CD4-positive, alpha-beta T cell (primary cell): ENCODE measurements around the gene ASB3. TPM values are rescaled to one million over a fixed set of nuclear protein-coding genes. Genes with fewer than 3 reads are reported as not detected.

Experiments
- ATAC-seq: fragments of 200-7000 bp; cut with Tn5 transposase; one replicate; pipeline ENCODE4 v1.10.0; 2022; ENCODE audit warnings: mild to moderate bottlenecking; ENCODE audit not compliant: poor library complexity
- CTCF ChIA-PET: fragments of 350-600 bp; sonication (Branson Sonifier 250); formaldehyde crosslinking; loops from one replicate; lab custom pipeline; 2021; ENCODE audit warnings: antibody characterized with exemption, inconsistent platforms; lab: Charles Lee
- POLR2A ChIA-PET: fragments of 350-600 bp; sonication (Branson Sonifier 250); formaldehyde crosslinking; loops from one replicate; lab custom pipeline; 2021; ENCODE audit warnings: antibody characterized with exemption, inconsistent platforms; lab: Charles Lee
- DNase-seq, 14 experiments: peaks; one replicate each; pipeline ENCODE4 v3.0.0-alpha.2; 2013 to 2020; ENCODE audit warnings: mixed read lengths in 2 of 14
- H3K27ac ChIP-seq, 2 donors: one replicate each; pipeline versions ENCODE4 v1.5.1 to v1.7.0; 2013; ENCODE audit warnings: low read length in 2 of 2, low read depth in 1 of 2, mild to moderate bottlenecking in 1 of 2
- H3K27me3 ChIP-seq, 2 experiments: 1 replicate in 1 of 2; 2 replicates in 1 of 2; pipeline versions ENCODE4 v1.6.1 to v1.7.0; 2013; ENCODE audit warnings: low read length in 2 of 2, control low read depth in 1 of 2, mild to moderate bottlenecking in 1 of 2, moderate library complexity in 1 of 2; ENCODE audit not compliant: insufficient read depth in 2 of 2, control insufficient read depth in 1 of 2
- H3K36me3 ChIP-seq: one replicate; pipeline ENCODE4 v1.6.1; 2013; ENCODE audit warnings: low read length, control low read depth; ENCODE audit not compliant: insufficient read depth
- H3K4me1 ChIP-seq: one replicate; pipeline ENCODE4 v1.6.1; 2013; ENCODE audit warnings: low read length, control low read depth; ENCODE audit not compliant: insufficient read depth
- H3K4me3 ChIP-seq: one replicate; pipeline ENCODE4 v1.5.1; 2013; ENCODE audit warnings: mild to moderate bottlenecking, low read length, moderate library complexity
- H3K9me3 ChIP-seq, 2 experiments: 1 replicate in 1 of 2; 2 replicates in 1 of 2; pipeline versions ENCODE4 v1.6.1 to v1.7.0; 2013; ENCODE audit warnings: low read length in 2 of 2, mild to moderate bottlenecking in 2 of 2, control low read depth in 1 of 2, moderate library complexity in 1 of 2; ENCODE audit not compliant: control insufficient read depth in 1 of 2, insufficient read depth in 1 of 2
- H3K27ac Mint-ChIP-seq: one replicate; pipeline ENCODE4 v1.8.0; 2020; ENCODE audit warnings: mixed read lengths
- H3K27me3 Mint-ChIP-seq: one replicate; pipeline ENCODE4 v1.8.0; 2021; ENCODE audit warnings: mixed read lengths
- H3K36me3 Mint-ChIP-seq: one replicate; pipeline ENCODE4 v1.8.0; 2021; ENCODE audit warnings: low read depth, mixed read lengths
- H3K4me1 Mint-ChIP-seq: one replicate; pipeline ENCODE4 v1.8.0; 2021; ENCODE audit warnings: low read depth, mixed read lengths
- H3K4me3 Mint-ChIP-seq: one replicate; pipeline ENCODE4 v1.8.0; 2020; ENCODE audit warnings: mild to moderate bottlenecking, mixed read lengths
- H3K9me3 Mint-ChIP-seq: one replicate; pipeline ENCODE4 v1.8.0; 2020; ENCODE audit warnings: mixed read lengths
- CTCF ChIP-seq: fragments of 200-600 bp; IDR thresholded peaks from one replicate; pipeline ENCODE4 v1.8.0; 2022; ENCODE audit warnings: antibody characterized with exemption, mild to moderate bottlenecking
- intact Hi-C, 2 experiments: fragments of 100-400 bp; cut with DNase I in 1 of 2; cut with micrococcal nuclease in 1 of 2; formaldehyde crosslinking; loops; one replicate each; pipeline versions ENCODE4 v1.15.1 to v1.9.0; 2023 to 2025; cut with DNase I, micrococcal nuclease
- total RNA-seq, 174 experiments: library from RNA in 2 of 174; stranded (reverse) in 2 of 174; gene quantifications; one replicate each; pipeline ENCODE4 v1.2.3 and lab custom pipeline; 2021 to 2026

ASB3 gene
- total RNA-seq, 2 experiments from 2014 or later = 31.0 to 34.3 TPM

- Histone ChIP-seq H3K4me1 (no peaks in the 10 kb centered on the region), H3K27me3 (no peaks in the 10 kb centered on the region), H3K9me3 (no peaks in the 10 kb centered on the region), H3K27ac (no peak overlapping the region), H3K36me3 (peaks cover 12% of the 10 kb centered on the region), H3K4me3 (no peak overlapping the region)
- H3K36me3 Mint-ChIP-seq = peaks cover 83% of the 10 kb centered on the region
- no peak for ATAC-seq
- no peaks in the 10 kb centered on the region for H3K9me3 Mint-ChIP-seq
- no peaks in the 10 kb centered on the region for H3K4me1 Mint-ChIP-seq
- intact Hi-C loops = no loop called here
- TF ChIP-seq CTCF = no peak
- POLR2A ChIA-PET = no interaction called here
- H3K27ac Mint-ChIP-seq = no peak overlapping the region
- no peak overlapping the region for H3K4me3 Mint-ChIP-seq
- no peaks in the 10 kb centered on the region for H3K27me3 Mint-ChIP-seq
- DNase-seq = no peak
- CTCF ChIA-PET = no interaction called here
Measured at GRCh38 chr2:53690876-53691275, 95.9 kb downstream of the ASB3 start.

DNA sequence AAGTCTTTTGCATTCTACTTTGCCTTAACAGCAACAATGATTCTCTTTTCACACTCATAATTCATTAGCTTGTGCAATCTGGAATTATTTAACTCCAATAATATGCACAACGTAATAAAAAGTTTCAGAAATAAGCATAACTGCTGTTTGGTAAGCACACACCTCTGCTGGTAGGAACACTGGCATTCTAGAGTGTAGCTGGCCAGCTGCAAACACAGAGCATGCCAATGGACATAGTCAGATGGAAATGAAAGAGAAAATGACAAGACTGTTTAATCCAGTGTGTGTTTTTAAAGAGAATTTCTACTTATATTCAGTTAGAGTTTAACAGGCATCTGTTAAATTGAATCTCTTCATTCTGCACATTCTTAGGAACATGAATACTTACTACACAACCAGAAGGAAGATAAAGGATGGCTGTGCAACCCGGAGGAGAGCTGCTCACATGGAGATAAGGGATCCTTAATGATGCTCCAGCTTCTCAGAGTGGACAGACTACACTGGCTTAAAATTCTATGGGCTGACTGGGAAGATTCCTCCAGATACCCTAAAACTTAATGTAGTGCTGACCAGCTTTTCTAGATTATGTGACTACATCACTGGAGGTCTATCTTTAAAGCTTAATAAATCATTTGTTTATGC is 113.8 kb downstream of the ASB3 start:
- no peak overlapping the region for H3K4me3 Mint-ChIP-seq
- no peak overlapping the region for H3K27ac Mint-ChIP-seq
- peaks cover 3% of the 10 kb centered on the region for H3K9me3 Mint-ChIP-seq
- no peak for TF ChIP-seq CTCF
- H3K9me3 ChIP-seq = peaks cover 0 to 5% of the 10 kb centered on the region in 2 experiments
- no peaks in the 10 kb centered on the region for H3K4me1 Mint-ChIP-seq
- H3K27me3 ChIP-seq = no peaks in the 10 kb centered on the region
- H3K4me3 ChIP-seq = no peak overlapping the region
- ChIA-PET POLR2A (no interaction called here), CTCF (interaction anchor here (0.9 kb wide), 1 partner anchor 9 kb away, joined by 3 read pairs; no protein-coding TSS in a partner anchor)
- intact Hi-C loops = no loop called here
- no peak for DNase-seq
- no peaks in the 10 kb centered on the region for H3K27me3 Mint-ChIP-seq
- ATAC-seq = no peak
- H3K36me3 Mint-ChIP-seq = peaks cover 71% of the 10 kb centered on the region
- H3K36me3 ChIP-seq = peaks cover 6% of the 10 kb centered on the region
- no peak overlapping the region for H3K27ac ChIP-seq
- H3K4me1 ChIP-seq = no peaks in the 10 kb centered on the region

DNA sequence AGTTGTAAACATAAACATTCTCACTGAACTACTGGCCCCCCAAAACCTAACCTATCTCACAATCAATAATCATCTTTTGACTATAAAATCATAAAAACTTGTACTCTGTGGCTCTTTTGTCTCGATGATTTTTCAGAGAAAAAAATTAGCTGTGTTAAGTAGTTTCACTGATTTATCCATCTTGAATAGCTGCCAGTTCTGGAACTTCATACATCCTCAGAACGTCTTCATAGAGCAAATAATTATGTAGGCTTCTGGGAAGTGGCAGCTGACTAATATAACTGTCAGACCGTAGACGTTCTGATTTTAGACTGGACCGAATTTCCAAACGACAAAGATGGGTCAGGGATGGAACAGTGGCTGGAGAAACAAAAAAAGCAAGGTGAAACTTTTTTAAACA is 116.4 kb downstream of the ASB3 start:
- intact Hi-C loops = no loop called here
- CTCF ChIA-PET = interaction anchor here (0.6 kb wide), 1 partner anchor 962 kb away, joined by 4 read pairs; no protein-coding TSS in a partner anchor
- peaks cover 7% of the 10 kb centered on the region for H3K9me3 Mint-ChIP-seq

More for the DNA sequence above, 116.4 kb downstream of the ASB3 start:
- TF ChIP-seq CTCF = no peak
- H3K4me3 Mint-ChIP-seq = no peak overlapping the region
- peaks cover 0 to 11% of the 10 kb centered on the region in 2 experiments for H3K9me3 ChIP-seq
- peaks cover 6% of the 10 kb centered on the region for H3K36me3 ChIP-seq
- no peak overlapping the region for H3K4me3 ChIP-seq
- no peaks in the 10 kb centered on the region for H3K4me1 Mint-ChIP-seq
- DNase-seq = no peak
- H3K27ac ChIP-seq = no peak overlapping the region
- peaks cover 83% of the 10 kb centered on the region for H3K36me3 Mint-ChIP-seq
- H3K4me1 ChIP-seq = no peaks in the 10 kb centered on the region
- no peak for ATAC-seq
- no peaks in the 10 kb centered on the region for H3K27me3 ChIP-seq
- POLR2A ChIA-PET = no interaction called here
- H3K27me3 Mint-ChIP-seq = no peaks in the 10 kb centered on the region
- H3K27ac Mint-ChIP-seq = no peak overlapping the region
